K562 (cell line): ENCODE results near the gene TAF4. TPM values are rescaled to one million over a fixed set of nuclear protein-coding genes. Genes with fewer than 3 reads are reported as not detected.

ENCODE experiments used
- ATAC-seq: fragments of 200-7000 bp; cut with Tn5 transposase; 3 replicates; pipeline ENCODE4 v1.9.1; 2020; ENCODE audit warnings: moderate library complexity
- BruUV-seq: library from RNA; stranded (reverse); fragments of 400-500 nt; replicated peaks from 2 replicates; lab custom pipeline; 2021; lab: Mats Ljungman, UMichigan
- CTCF ChIA-PET: fragments of 300-600 bp; formaldehyde crosslinking; extraction: SDS; loops from one replicate; lab custom pipeline; 2021; ENCODE audit warnings: low intra/inter-chr PET ratio; lab: Yijun Ruan, JAX
- POLR2A ChIA-PET: fragments of 300-600, 350-650 bp; sonication (Branson Sonifier 250); formaldehyde crosslinking; extraction: SDS; loops from one replicate; lab custom pipeline; 2021; ENCODE audit warnings: antibody characterized with exemption, inconsistent platforms; lab: Yijun Ruan, JAX
- DNase-seq, 4 experiments: peaks; one replicate each; pipeline versions ENCODE4 v3.0.0 to v3.0.0-alpha.2; 2011 to 2018; ENCODE audit warnings: low spot score in 3 of 4, mixed read lengths in 3 of 4; ENCODE audit errors: extremely low read depth in 1 of 4
- FAIRE-seq: peaks from 2 replicates; lab custom pipeline; 2011; peaks lifted over from hg19 to GRCh38; lab: Jason Lieb, UNC
- H2AFZ ChIP-seq: 2 replicates; pipeline ENCODE4 v1.6.0; 2011; ENCODE audit warnings: low read depth, low read length, control low read depth, inconsistent platforms
- H3K27ac ChIP-seq: fragments of 200-600 bp; 3 replicates; pipeline ENCODE4 v1.8.0; 2011; ENCODE audit warnings: low read depth, mild to moderate bottlenecking, control low read depth, inconsistent platforms, low read length, moderate library complexity, mixed read lengths; ENCODE audit errors: extremely low read depth
- H3K27me3 ChIP-seq, 2 experiments: fragments of 300-600 bp in 1 of 2; 2 replicates in 1 of 2; 3 replicates in 1 of 2; pipeline versions ENCODE4 v1.6.0 to v1.8.0; 2011; ENCODE audit warnings: inconsistent platforms in 2 of 2, low read length in 2 of 2, mild to moderate bottlenecking in 1 of 2, mixed read lengths in 1 of 2, moderate library complexity in 1 of 2; ENCODE audit not compliant: control insufficient read depth in 2 of 2, insufficient read depth in 2 of 2
- H3K36me3 ChIP-seq: fragments of 300-600 bp; 3 replicates; pipeline ENCODE4 v1.8.0; 2011; ENCODE audit warnings: mild to moderate bottlenecking, low read length, inconsistent platforms; ENCODE audit not compliant: control insufficient read depth, insufficient read depth
- H3K4me1 ChIP-seq, 2 experiments: fragments of 200-600 bp in 1 of 2; replicated peaks in 1 of 2; 2 replicates in 1 of 2; 3 replicates in 1 of 2; pipeline versions ENCODE4 v1.5.1 to v1.8.0; 2011; ENCODE audit warnings: inconsistent platforms in 2 of 2, low read length in 2 of 2, mild to moderate bottlenecking in 1 of 2, mixed read lengths in 1 of 2, moderate library complexity in 1 of 2; ENCODE audit not compliant: control insufficient read depth in 2 of 2, insufficient read depth in 2 of 2
- H3K4me2 ChIP-seq: 2 replicates; pipeline ENCODE4 v1.6.1; 2011; ENCODE audit warnings: low read length, control low read depth, inconsistent platforms, mixed read lengths; ENCODE audit not compliant: insufficient read depth
- H3K4me3 ChIP-seq: fragments of 200-600 bp; sonication (generic), shearing (Covaris generic); 2 replicates; pipeline ENCODE4 v1.5.1; 2016; ENCODE audit warnings: control low read depth, inconsistent platforms
- H3K79me2 ChIP-seq: fragments of 200-600 bp; 3 replicates; pipeline ENCODE4 v1.8.0; 2011; ENCODE audit warnings: low read length, inconsistent platforms; ENCODE audit not compliant: control insufficient read depth, insufficient read depth
- H3K9ac ChIP-seq, 2 experiments: 2 replicates each; pipeline versions ENCODE4 v1.6.0 to v1.6.1; 2011; ENCODE audit warnings: low read depth in 2 of 2, low read length in 2 of 2, control low read depth in 1 of 2, inconsistent platforms in 1 of 2, mild to moderate bottlenecking in 1 of 2, mixed read lengths in 1 of 2; ENCODE audit not compliant: insufficient read depth in 1 of 2
- H3K9me1 ChIP-seq: one replicate; pipeline ENCODE4 v1.6.0; 2011; ENCODE audit warnings: inconsistent platforms, mild to moderate bottlenecking, low read length, moderate library complexity; ENCODE audit not compliant: control insufficient read depth, insufficient read depth
- H3K9me3 ChIP-seq: replicated peaks from 2 replicates; pipeline ENCODE4 v1.5.1; 2011; ENCODE audit warnings: low read depth, low read length, inconsistent platforms; ENCODE audit not compliant: control insufficient read depth, insufficient read depth
- H4K20me1 ChIP-seq: replicated peaks from 2 replicates; pipeline ENCODE4 v1.6.1; 2011; ENCODE audit warnings: low read length, inconsistent platforms, mixed read lengths; ENCODE audit not compliant: control insufficient read depth, insufficient read depth
- ADNP ChIP-seq: fragments of 200-800 bp; sonication (Bioruptor generic); IDR thresholded peaks from 2 replicates; pipeline ENCODE4 v1.6.1; 2016; ENCODE audit warnings: missing genetic modification characterization, missing compliant biosample characterization
- CHD1 ChIP-seq: fragments of 200-600 bp; sonication (generic); IDR thresholded peaks from one replicate; pipeline ENCODE4 v1.6.1; 2012; ENCODE audit warnings: mild to moderate bottlenecking, moderate library complexity, low read length, inconsistent platforms
- CREBBP ChIP-seq: IDR thresholded peaks from one replicate; pipeline ENCODE4 v1.6.1; 2012; ENCODE audit warnings: low read depth, mild to moderate bottlenecking, control low read depth, inconsistent platforms, low read length
- GATAD2B ChIP-seq: fragments of 450-650 bp; IDR thresholded peaks from 2 replicates; pipeline ENCODE4 v1.6.1; 2017; ENCODE audit warnings: mild to moderate bottlenecking, borderline replicate concordance
- MCM7 ChIP-seq, 2 experiments: fragments of 450-650 bp; IDR thresholded peaks; 2 replicates each; pipeline ENCODE4 v1.6.1; 2016 to 2018
- MEF2D ChIP-seq: conservative IDR thresholded peaks from 2 replicates; pipeline ENCODE4 v1.6.1; 2016; ENCODE audit warnings: low read depth, missing genetic modification characterization, missing compliant biosample characterization
- MEIS2 ChIP-seq: fragments of 450-650 bp; IDR thresholded peaks from 2 replicates; pipeline ENCODE4 v1.6.1; 2014; ENCODE audit warnings: mild to moderate bottlenecking; ENCODE audit not compliant: partially characterized antibody
- PHB2 ChIP-seq: fragments of 450-650 bp; IDR thresholded peaks from 2 replicates; pipeline ENCODE4 v1.6.1; 2017; ENCODE audit warnings: low read depth
- RBBP5 ChIP-seq: fragments of 200-600 bp; sonication (generic); IDR thresholded peaks from 2 replicates; pipeline ENCODE4 v1.6.1; 2012; ENCODE audit warnings: borderline replicate concordance, mild to moderate bottlenecking, low read length, control low read depth, inconsistent platforms; ENCODE audit not compliant: insufficient read depth, poor library complexity, severe bottlenecking
- WGBS: fragments of 100-300 bp; shearing (Covaris generic); methylation state at CpG from one replicate; pipeline ENCODE4 v1.1.6; 2016; ENCODE audit warnings: low coverage, mixed read lengths; ENCODE audit not compliant: insufficient coverage; ENCODE audit errors: missing lambda C conversion rate; 5-methylcytosine and 5-hydroxymethylcytosine counted together
- in situ Hi-C: fragments of 300-500 bp; cut with MboI; formaldehyde crosslinking; loops from 4 replicates; pipeline ENCODE4 v1.15.0; 2018; ENCODE audit warnings: inconsistent platforms, mixed read lengths
- intact Hi-C: fragments of 100-400 bp; cut with micrococcal nuclease; formaldehyde crosslinking; loops from 2 replicates; pipeline ENCODE4 v1.14.2; 2022
- polyA plus RNA-seq, 8 experiments: library from polyadenylated mRNA; depleted of rRNA in 4 of 8; stranded (reverse) in 5 of 8; unstranded in 3 of 8; fragments of >200 nt; fragmentation: Nextera tagmentation in 2 of 8; fragmentation: Illumina TruSeq in 1 of 8; extraction: Ambion mirVana in 2 of 8; extraction: Trizol in 1 of 8; gene quantifications; 2 replicates each; pipeline versions ENCODE4 v1.2.1 to v1.2.3, GENCODE V29; 2011 to 2014; ENCODE audit warnings: inconsistent platforms in 1 of 8, missing spikeins in 1 of 8
- total RNA-seq, 7 experiments: library from RNA; depleted of rRNA in 6 of 7; stranded (reverse); fragments of >200 nt in 6 of 7; fragmentation: Illumina TruSeq in 2 of 7; extraction: Trizol in 2 of 7; gene quantifications; 2 replicates each; pipeline versions ENCODE4 v1.2.1 to v1.2.3, GENCODE V29; 2011 to 2021; ENCODE audit warnings: low replicate concordance in 1 of 7
- TF ChIP-seq, protein P1 (sequence below): fragments of 150-350 bp; conservative IDR thresholded peaks from 2 replicates; pipeline ENCODE4 v1.6.1; 2014; ENCODE audit warnings: low read length

Gene TAF4
- total and polyA plus RNA-seq, 9 of the 15 experiments (the other 6 are each of a cell fraction or from before 2014, with no cell fraction given): 0.44 to 28.3 (median 5.6) TPM

DNA sequence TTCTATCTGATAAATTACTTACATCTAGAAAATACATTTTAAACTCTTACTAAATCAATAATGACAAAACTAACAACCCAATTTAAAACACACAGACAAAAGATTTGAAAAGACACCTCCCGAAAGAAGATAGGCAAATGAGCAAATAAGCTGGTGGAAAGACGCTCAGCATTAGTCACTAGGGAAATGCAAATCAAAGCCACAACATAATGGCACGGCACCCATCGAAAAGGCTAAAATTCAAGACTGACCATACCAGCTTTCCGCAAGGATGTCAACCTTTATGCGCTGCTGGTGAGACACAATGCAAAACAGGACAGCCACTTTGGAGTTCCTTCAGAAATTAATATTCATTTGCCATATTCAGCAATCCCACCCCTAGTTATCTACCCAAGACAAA, 25.9 kb downstream of the TAF4 start:
- peaks cover 90% of the 10 kb centered on the region for H3K79me2 ChIP-seq
- ATAC-seq (no peak), FAIRE-seq (no peak), DNase-seq (no peak)
- H3K4me3 ChIP-seq: no peak overlapping the region
- no peak overlapping the region for H3K27ac ChIP-seq
- H3K36me3 ChIP-seq: no peaks in the 10 kb centered on the region
- no TSS peak for BruUV-seq
- peaks cover 5 to 8% of the 10 kb centered on the region in 2 experiments; a peak in 4 of 5 replicates for H3K4me1 ChIP-seq
- no peaks in the 10 kb centered on the region for H3K9me1 ChIP-seq
- no peak overlapping the region for H3K9ac ChIP-seq
- in situ Hi-C loops (no loop called here), intact Hi-C loops (no loop called here)
- H3K9me3 ChIP-seq: no peaks in the 10 kb centered on the region
- WGBS: 88% methylated on average over 6 of the region's 6 CpGs
- no peaks in the 10 kb centered on the region for H3K27me3 ChIP-seq
- H3K4me2 ChIP-seq: no peak overlapping the region
- ChIA-PET POLR2A (interaction anchor here (1.6 kb wide), 1 partner anchor 8 kb away, joined by 6 read pairs; no protein-coding TSS in a partner anchor), CTCF (no interaction called here)
- no peak overlapping the region for H2AFZ ChIP-seq
- no peak for TF ChIP-seq PHB2
- no peak for TF ChIP-seq RBBP5
- TF ChIP-seq CREBBP: no peak
- TF ChIP-seq MEF2D: no peak
- TF ChIP-seq MEIS2: no peak
- no peak for TF ChIP-seq CHD1
- TF ChIP-seq, protein P1, sequence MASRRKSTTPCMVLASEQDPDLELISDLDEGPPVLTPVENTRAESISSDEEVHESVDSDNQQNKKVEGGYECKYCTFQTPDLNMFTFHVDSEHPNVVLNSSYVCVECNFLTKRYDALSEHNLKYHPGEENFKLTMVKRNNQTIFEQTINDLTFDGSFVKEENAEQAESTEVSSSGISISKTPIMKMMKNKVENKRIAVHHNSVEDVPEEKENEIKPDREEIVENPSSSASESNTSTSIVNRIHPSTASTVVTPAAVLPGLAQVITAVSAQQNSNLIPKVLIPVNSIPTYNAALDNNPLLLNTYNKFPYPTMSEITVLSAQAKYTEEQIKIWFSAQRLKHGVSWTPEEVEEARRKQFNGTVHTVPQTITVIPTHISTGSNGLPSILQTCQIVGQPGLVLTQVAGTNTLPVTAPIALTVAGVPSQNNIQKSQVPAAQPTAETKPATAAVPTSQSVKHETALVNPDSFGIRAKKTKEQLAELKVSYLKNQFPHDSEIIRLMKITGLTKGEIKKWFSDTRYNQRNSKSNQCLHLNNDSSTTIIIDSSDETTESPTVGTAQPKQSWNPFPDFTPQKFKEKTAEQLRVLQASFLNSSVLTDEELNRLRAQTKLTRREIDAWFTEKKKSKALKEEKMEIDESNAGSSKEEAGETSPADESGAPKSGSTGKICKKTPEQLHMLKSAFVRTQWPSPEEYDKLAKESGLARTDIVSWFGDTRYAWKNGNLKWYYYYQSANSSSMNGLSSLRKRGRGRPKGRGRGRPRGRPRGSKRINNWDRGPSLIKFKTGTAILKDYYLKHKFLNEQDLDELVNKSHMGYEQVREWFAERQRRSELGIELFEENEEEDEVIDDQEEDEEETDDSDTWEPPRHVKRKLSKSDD: no peak
- TF ChIP-seq MCM7 (IDR thresholded peaks at IDR 0.05): no peak
- no peak for TF ChIP-seq GATAD2B
- no peak for TF ChIP-seq ADNP (tag)
- 0 out of 2 replicates have a peak, but pooled peaks cover 5% of the 10 kb centered on the region for H4K20me1 ChIP-seq
